Astrocyte of the spinal cord (primary cell): Measurements from ENCODE around the gene SNCA.

Experiments used
- DNase-seq: peaks from one replicate; pipeline ENCODE4 v3.0.0; 2011; ENCODE audit warnings: low read depth, low spot score
- H3K4me3 ChIP-seq: 2 replicates; pipeline ENCODE4 v1.5.1; 2011; ENCODE audit warnings: low read depth, mild to moderate bottlenecking, low read length, moderate library complexity
- CTCF ChIP-seq: IDR thresholded peaks from 2 replicates; pipeline ENCODE4 v1.5.1; 2012; ENCODE audit warnings: low read depth, mild to moderate bottlenecking, low read length, inconsistent platforms
- in situ Hi-C: cut with HindIII; loops from 2 replicates; pipeline ENCODE4 v1.10.0; 2017; ENCODE audit warnings: low sequenced_read_pairs

SNCA gene

GRCh38 chr4:89821612-89822011 lies 15.3 kb downstream of the SNCA start:
- TF ChIP-seq CTCF, result no peak
- no peak for DNase-seq
- in situ Hi-C loops, result no loop called here
- no peak overlapping the region for H3K4me3 ChIP-seq

- DNase-seq, result no peak
Observed at GRCh38 chr4:89820010-89820409, 17.0 kb downstream of the SNCA start.

GRCh38 chr4:89814362-89814761 lies 22.6 kb downstream of the SNCA start:
- in situ Hi-C loops, result no loop called here
- TF ChIP-seq CTCF, result no peak
- H3K4me3 ChIP-seq, result no peak overlapping the region
- no peak for DNase-seq

More at GRCh38 chr4:89820010-89820409, 17.0 kb downstream of the SNCA start:
- H3K4me3 ChIP-seq, result no peak overlapping the region
- in situ Hi-C loops, result no loop called here
- TF ChIP-seq CTCF, result no peak

- in situ Hi-C loops, result no loop called here
- no peak overlapping the region for H3K4me3 ChIP-seq
- TF ChIP-seq CTCF, result no peak
- DNase-seq, result no peak
Observed at GRCh38 chr4:89813197-89813596, 23.8 kb downstream of the SNCA start.

- H3K4me3 ChIP-seq, result no peak overlapping the region
- in situ Hi-C loops, result no loop called here
- DNase-seq, result no peak
- no peak for TF ChIP-seq CTCF
Observed at GRCh38 chr4:89807441-89808140, 29.4 kb downstream of the SNCA start.

- in situ Hi-C loops, result no loop called here
- DNase-seq, result no peak
- TF ChIP-seq CTCF, result no peak
- H3K4me3 ChIP-seq, result no peak overlapping the region
Observed at GRCh38 chr4:89805297-89805696, 31.7 kb downstream of the SNCA start.
